ENCODE data around the gene WDR88.

DNA sequence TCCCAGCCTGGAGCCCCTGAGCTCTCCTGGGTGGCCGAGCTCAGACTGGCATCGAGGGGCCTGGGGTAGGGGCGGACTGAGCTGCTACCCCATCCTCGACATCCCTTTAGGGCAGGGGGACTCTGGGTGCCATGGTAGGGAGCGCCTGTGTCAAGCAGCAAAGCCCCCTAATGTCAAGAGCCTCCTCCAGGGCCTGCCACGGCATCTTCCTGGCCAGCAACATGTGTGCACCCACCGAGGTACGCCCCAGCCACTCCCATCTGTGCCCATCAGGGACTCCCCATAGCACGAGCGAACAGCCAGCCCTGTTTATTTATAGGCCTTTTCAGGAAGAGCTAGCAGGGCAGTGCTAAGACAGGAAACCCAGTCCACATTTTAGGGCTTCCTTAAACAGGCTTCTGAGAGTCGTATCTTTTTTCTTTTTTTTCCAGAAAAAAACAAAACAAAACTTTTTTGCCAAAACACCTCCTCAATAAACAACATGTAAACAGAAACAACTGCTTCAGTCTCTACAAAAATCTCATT lies 76.5 kb downstream of the WDR88 start:
- no peak for TF ChIP-seq EZH2 (IDR thresholded peaks at IDR 0.05; ENCODE audit: borderline replicate concordance, insufficient read depth, low read depth, low read length, poor library complexity, severe bottlenecking)
- no peak for TF ChIP-seq CTCF (IDR thresholded peaks at IDR 0.05)
